Naive thymus-derived CD4-positive, alpha-beta T cell (primary cell): ENCODE results near the gene DKK3. TPM values are rescaled to one million over a fixed set of nuclear protein-coding genes. Genes with fewer than 3 reads are reported as not detected.

Source experiments
- ATAC-seq: fragments of 150-1000 bp; cut with Tn5 transposase; 2 replicates; pipeline ENCODE4 v1.10.0; 2021; ENCODE audit warnings: mild to moderate bottlenecking, moderate library complexity
- CTCF ChIA-PET: fragments of 350-600 bp; sonication (Branson Sonifier 250); formaldehyde crosslinking; loops from one replicate; lab custom pipeline; 2021; ENCODE audit warnings: antibody characterized with exemption; lab: Charles Lee
- POLR2A ChIA-PET: fragments of 350-600 bp; sonication (Branson Sonifier 250); formaldehyde crosslinking; loops from one replicate; lab custom pipeline; 2021; ENCODE audit warnings: antibody characterized with exemption, inconsistent platforms; lab: Charles Lee
- DNase-seq, 9 donors: peaks; one replicate each; pipeline versions ENCODE4 v3.0.0 to v3.0.0-alpha.2; 2020 to 2022; ENCODE audit warnings: mixed read lengths in 1 of 9
- H3K27ac ChIP-seq: one replicate; pipeline ENCODE4 v1.7.0; 2013; ENCODE audit warnings: mild to moderate bottlenecking, low read depth, low read length, moderate library complexity
- H3K27me3 ChIP-seq, 2 donors: one replicate each; pipeline ENCODE4 v1.7.0; 2013; ENCODE audit warnings: low read length in 2 of 2, mild to moderate bottlenecking in 2 of 2, moderate library complexity in 2 of 2; ENCODE audit not compliant: control insufficient read depth in 2 of 2, insufficient read depth in 2 of 2
- H3K36me3 ChIP-seq, 3 experiments: 1 replicate in 2 of 3; 2 replicates in 1 of 3; pipeline ENCODE4 v1.7.0; 2013; ENCODE audit warnings: low read length in 3 of 3, mild to moderate bottlenecking in 3 of 3, moderate library complexity in 1 of 3; ENCODE audit not compliant: insufficient read depth in 3 of 3, control insufficient read depth in 2 of 3
- H3K4me1 ChIP-seq, 2 donors: one replicate each; pipeline ENCODE4 v1.7.0; 2013; ENCODE audit warnings: low read length in 2 of 2, mild to moderate bottlenecking in 2 of 2, moderate library complexity in 1 of 2; ENCODE audit not compliant: control insufficient read depth in 2 of 2, insufficient read depth in 2 of 2
- H3K4me3 ChIP-seq: 2 replicates; pipeline ENCODE4 v1.7.0; 2013; ENCODE audit warnings: mild to moderate bottlenecking, low read length
- H3K9me3 ChIP-seq, 3 experiments: 1 replicate in 2 of 3; 2 replicates in 1 of 3; pipeline ENCODE4 v1.7.0; 2013; ENCODE audit warnings: low read length in 3 of 3; ENCODE audit not compliant: control insufficient read depth in 2 of 3
- H3K27ac Mint-ChIP-seq, 9 donors: one replicate each; pipeline ENCODE4 v1.8.0; 2020 to 2022; ENCODE audit warnings: mixed read lengths in 9 of 9, mild to moderate bottlenecking in 8 of 9, moderate library complexity in 5 of 9, inconsistent platforms in 2 of 9
- H3K27me3 Mint-ChIP-seq, 5 donors: one replicate each; pipeline ENCODE4 v1.8.0; 2021 to 2022; ENCODE audit warnings: mixed read lengths in 5 of 5, mild to moderate bottlenecking in 1 of 5
- H3K36me3 Mint-ChIP-seq, 5 donors: one replicate each; pipeline ENCODE4 v1.8.0; 2020 to 2022; ENCODE audit warnings: mixed read lengths in 5 of 5, mild to moderate bottlenecking in 3 of 5, inconsistent platforms in 1 of 5
- H3K4me1 Mint-ChIP-seq, 7 donors: one replicate each; pipeline ENCODE4 v1.8.0; 2020 to 2022; ENCODE audit warnings: mixed read lengths in 7 of 7, mild to moderate bottlenecking in 3 of 7, inconsistent platforms in 1 of 7
- H3K4me3 Mint-ChIP-seq, 10 donors: one replicate each; pipeline ENCODE4 v1.8.0; 2020 to 2022; ENCODE audit warnings: mild to moderate bottlenecking in 10 of 10, mixed read lengths in 10 of 10, moderate library complexity in 6 of 10, inconsistent platforms in 2 of 10
- H3K9me3 Mint-ChIP-seq, 11 donors: one replicate each; pipeline ENCODE4 v1.8.0; 2020 to 2022; ENCODE audit warnings: mixed read lengths in 11 of 11, mild to moderate bottlenecking in 4 of 11, inconsistent platforms in 1 of 11, moderate library complexity in 1 of 11
- intact Hi-C, 2 donors: fragments of 100-400 bp; cut with micrococcal nuclease; formaldehyde crosslinking; loops; one replicate each; pipeline ENCODE4 v1.15.1; 2023
- polyA plus RNA-seq, 2 donors: library from polyadenylated mRNA; unstranded; fragments of 300-500 nt; fragmentation: Illumina TruSeq; gene quantifications; one replicate each; pipeline ENCODE4 v1.2.3, GENCODE V29; 2021
- total RNA-seq, 6 experiments: library from RNA in 5 of 6; stranded (reverse) in 5 of 6; gene quantifications; 1 replicate in 5 of 6; 2 replicates in 1 of 6; pipeline ENCODE4 v1.2.3 and lab custom pipeline; 2021 to 2026

Gene DKK3
- total and polyA plus RNA-seq, 7 experiments from 2014 or later, result 0.32 to 1.4 (median 0.38) TPM; not detected in 4

DNA sequence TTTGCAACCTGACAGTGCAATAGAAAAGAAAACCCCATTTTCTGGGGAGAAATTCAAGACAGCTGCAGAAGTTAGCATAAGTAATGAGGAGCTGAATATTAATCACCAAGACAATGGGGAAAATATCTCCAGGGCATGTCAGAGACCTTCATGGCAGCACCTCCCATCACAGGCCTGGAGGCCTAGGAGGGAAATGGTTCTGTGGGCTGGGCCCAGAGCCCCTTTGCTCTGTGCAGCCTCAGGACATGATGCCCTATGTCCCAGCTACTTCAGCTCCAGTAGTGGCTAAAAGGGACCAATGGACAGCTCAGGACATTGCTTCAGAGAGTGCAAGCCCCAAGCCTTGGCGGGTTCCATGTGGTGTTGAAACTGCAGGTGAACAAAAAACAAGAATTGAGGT is 14.6 kb upstream of the DKK3 start:
- DNase-seq, result no peak
- H3K27me3 Mint-ChIP-seq, result peaks cover 6 to 52% (median 26%) of the 10 kb centered on the region in 5 donors
- Histone ChIP-seq H3K27ac (no peak overlapping the region), H3K27me3 (no peaks in the 10 kb centered on the region), H3K9me3 (no peaks in the 10 kb centered on the region), H3K4me1 (no peaks in the 10 kb centered on the region), H3K4me3 (no peak overlapping the region), H3K36me3 (no peaks in the 10 kb centered on the region)
- H3K4me3 Mint-ChIP-seq, result no peak overlapping the region
- H3K9me3 Mint-ChIP-seq, result peaks cover 0 to 23% (median 7%) of the 10 kb centered on the region in 11 donors
- ChIA-PET POLR2A (no interaction called here), CTCF (no interaction called here)
- ATAC-seq, result no peak
- peaks cover 0 to 13% (median 6%) of the 10 kb centered on the region in 5 donors for H3K36me3 Mint-ChIP-seq
- H3K4me1 Mint-ChIP-seq, result no peaks in the 10 kb centered on the region
- H3K27ac Mint-ChIP-seq, result no peak overlapping the region
- intact Hi-C loops, result no loop called here

- intact Hi-C loops, result no loop called here
- Histone ChIP-seq H3K27ac (no peak overlapping the region), H3K9me3 (no peaks in the 10 kb centered on the region), H3K36me3 (no peaks in the 10 kb centered on the region), H3K27me3 (no peaks in the 10 kb centered on the region), H3K4me1 (no peaks in the 10 kb centered on the region), H3K4me3 (no peak overlapping the region)
- H3K4me1 Mint-ChIP-seq, result no peaks in the 10 kb centered on the region
- H3K27me3 Mint-ChIP-seq, result peaks cover 9 to 62% (median 25%) of the 10 kb centered on the region in 5 donors
- ATAC-seq (no peak), DNase-seq (no peak)
- ChIA-PET CTCF (no interaction called here), POLR2A (no interaction called here)
- no peak overlapping the region for H3K27ac Mint-ChIP-seq
- H3K4me3 Mint-ChIP-seq, result no peak overlapping the region
- peaks cover 0 to 13% (median 6%) of the 10 kb centered on the region in 5 donors for H3K36me3 Mint-ChIP-seq
- H3K9me3 Mint-ChIP-seq, result peaks cover 0 to 23% (median 7%) of the 10 kb centered on the region in 11 donors
Measured at GRCh38 chr11:12020546-12020945, 12.1 kb upstream of the DKK3 start.

DNA sequence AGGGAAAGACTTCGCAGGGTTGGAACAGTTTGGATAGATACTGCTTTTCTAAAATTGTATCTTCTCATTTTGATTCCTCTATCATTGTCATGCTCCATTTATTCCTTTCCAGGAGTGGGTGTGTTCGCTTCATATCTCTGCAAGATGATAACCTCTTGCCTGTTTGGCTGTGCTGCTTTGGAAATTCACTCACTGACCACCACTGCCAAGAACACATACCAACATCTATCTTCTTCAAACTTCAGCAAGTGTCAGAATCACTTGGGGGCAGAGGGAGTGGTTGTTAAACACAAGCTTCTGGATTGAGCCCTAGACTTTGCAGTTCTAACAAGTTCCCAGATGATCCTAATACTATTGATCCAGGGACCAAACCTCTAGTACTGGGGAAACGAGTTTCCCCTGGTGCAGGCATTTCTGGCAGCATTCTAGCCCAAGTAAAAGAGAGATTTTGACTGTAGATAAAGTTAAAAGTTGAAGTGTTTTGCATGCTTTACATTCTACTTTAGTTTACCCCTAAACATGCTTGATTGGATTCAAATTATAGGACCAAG is 11.5 kb upstream of the DKK3 start:
- Histone ChIP-seq H3K27ac (no peak overlapping the region), H3K9me3 (no peaks in the 10 kb centered on the region), H3K4me1 (no peaks in the 10 kb centered on the region), H3K36me3 (no peaks in the 10 kb centered on the region), H3K27me3 (no peaks in the 10 kb centered on the region), H3K4me3 (no peak overlapping the region)
- H3K36me3 Mint-ChIP-seq, result peaks cover 0 to 13% (median 6%) of the 10 kb centered on the region in 5 donors
- peaks cover 0 to 23% (median 7%) of the 10 kb centered on the region in 11 donors for H3K9me3 Mint-ChIP-seq
- ATAC-seq (no peak), DNase-seq (no peak)
- intact Hi-C loops, result no loop called here
- ChIA-PET POLR2A (no interaction called here), CTCF (no interaction called here)
- peaks cover 9 to 67% (median 25%) of the 10 kb centered on the region in 5 donors for H3K27me3 Mint-ChIP-seq
- no peak overlapping the region for H3K27ac Mint-ChIP-seq
- H3K4me3 Mint-ChIP-seq, result no peak overlapping the region
- no peaks in the 10 kb centered on the region for H3K4me1 Mint-ChIP-seq

DNA sequence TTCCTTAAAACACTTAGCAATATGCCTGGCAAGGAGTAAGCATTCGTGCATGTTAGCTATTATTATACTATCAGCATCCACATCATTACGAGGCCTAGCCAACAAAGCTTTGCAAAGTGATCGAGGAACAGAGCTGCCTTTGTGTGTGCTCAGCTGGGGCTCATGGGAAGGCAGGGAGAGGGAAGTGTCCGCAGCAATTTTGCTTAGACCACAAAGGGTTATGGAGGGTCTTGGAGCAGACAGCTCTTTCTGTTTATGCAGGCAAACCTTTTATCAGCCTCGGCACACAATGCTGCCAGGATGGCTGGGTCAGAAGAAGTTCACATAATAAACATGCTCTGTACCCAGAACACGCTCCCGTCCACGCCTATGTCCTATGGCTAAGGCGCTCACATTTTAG is 10.9 kb upstream of the DKK3 start:
- H3K27ac Mint-ChIP-seq, result no peak overlapping the region
- peaks cover 12 to 66% (median 22%) of the 10 kb centered on the region in 5 donors for H3K27me3 Mint-ChIP-seq
- CTCF ChIA-PET, result no interaction called here
- ATAC-seq, result no peak
- H3K4me1 Mint-ChIP-seq, result no peaks in the 10 kb centered on the region
- peaks cover 0 to 8% (median 4%) of the 10 kb centered on the region in 5 donors for H3K36me3 Mint-ChIP-seq
- no peak for DNase-seq
- no peak overlapping the region for H3K4me3 Mint-ChIP-seq
- no peaks in the 10 kb centered on the region for H3K9me3 ChIP-seq
- no peaks in the 10 kb centered on the region for H3K36me3 ChIP-seq
- intact Hi-C loops, result no loop called here
- H3K9me3 Mint-ChIP-seq, result peaks cover 0 to 18% (median 4%) of the 10 kb centered on the region in 11 donors
- no peaks in the 10 kb centered on the region for H3K4me1 ChIP-seq
- no peak overlapping the region for H3K4me3 ChIP-seq
- POLR2A ChIA-PET, result no interaction called here
- no peak overlapping the region for H3K27ac ChIP-seq
- no peaks in the 10 kb centered on the region for H3K27me3 ChIP-seq

GRCh38 chr11:12017865-12018453 is 9.5 kb upstream of the DKK3 start:
- POLR2A ChIA-PET, result interaction anchor here (0.6 kb wide), 1 partner anchor 254 kb away, joined by 3 read pairs; no protein-coding TSS in a partner anchor
- DNase-seq, result no peak
- Histone ChIP-seq H3K27me3 (no peaks in the 10 kb centered on the region), H3K9me3 (no peaks in the 10 kb centered on the region), H3K27ac (no peak overlapping the region), H3K36me3 (no peaks in the 10 kb centered on the region), H3K4me1 (no peaks in the 10 kb centered on the region), H3K4me3 (no peak overlapping the region)
- no peak overlapping the region for H3K4me3 Mint-ChIP-seq
- H3K36me3 Mint-ChIP-seq, result peaks cover 0 to 6% (median 4%) of the 10 kb centered on the region in 5 donors
- peaks cover 20 to 72% (median 30%) of the 10 kb centered on the region in 5 donors for H3K27me3 Mint-ChIP-seq
- peaks cover 0 to 6% (median 0%) of the 10 kb centered on the region in 11 donors for H3K9me3 Mint-ChIP-seq
- no peaks in the 10 kb centered on the region for H3K4me1 Mint-ChIP-seq
- intact Hi-C loops, result no loop called here
- ATAC-seq, result no peak
- no peak overlapping the region for H3K27ac Mint-ChIP-seq
- CTCF ChIA-PET, result no interaction called here

- H3K4me1 Mint-ChIP-seq, result no peaks in the 10 kb centered on the region
Measured at GRCh38 chr11:12017243-12017678, 8.8 kb upstream of the DKK3 start.

DNA sequence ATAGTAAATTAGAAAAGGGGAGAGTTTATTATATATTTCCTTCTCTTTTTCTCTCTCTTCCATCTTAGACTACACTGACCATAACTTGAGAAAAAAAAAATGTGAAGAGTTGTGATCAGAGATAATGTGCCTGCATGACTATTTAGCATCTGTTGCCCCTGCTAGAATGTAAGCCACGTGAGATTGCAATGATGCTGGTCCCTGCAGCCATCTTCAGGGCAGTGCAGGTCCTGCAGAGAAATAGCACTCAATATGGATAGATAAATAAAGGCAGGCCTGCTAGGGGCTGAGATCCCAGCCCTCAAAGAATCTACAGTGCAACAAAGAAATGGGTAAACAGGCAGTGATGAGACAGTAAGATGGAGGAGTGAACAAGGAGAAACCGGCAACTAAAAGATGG is 7.8 kb upstream of the DKK3 start:
- H3K36me3 Mint-ChIP-seq, result no peaks in the 10 kb centered on the region
- Histone ChIP-seq H3K27me3 (no peaks in the 10 kb centered on the region), H3K27ac (no peak overlapping the region), H3K4me1 (no peaks in the 10 kb centered on the region), H3K4me3 (no peak overlapping the region), H3K36me3 (no peaks in the 10 kb centered on the region), H3K9me3 (no peaks in the 10 kb centered on the region)
- no peaks in the 10 kb centered on the region for H3K4me1 Mint-ChIP-seq
- ChIA-PET CTCF (no interaction called here), POLR2A (no interaction called here)
- ATAC-seq (no peak), DNase-seq (no peak)
- no peak overlapping the region for H3K27ac Mint-ChIP-seq
- no peak overlapping the region for H3K4me3 Mint-ChIP-seq
- H3K27me3 Mint-ChIP-seq, result peaks cover 21 to 72% (median 26%) of the 10 kb centered on the region in 5 donors
- H3K9me3 Mint-ChIP-seq, result no peaks in the 10 kb centered on the region
- intact Hi-C loops, result no loop called here

More at GRCh38 chr11:12017243-12017678, 8.8 kb upstream of the DKK3 start:
- Histone ChIP-seq H3K9me3 (no peaks in the 10 kb centered on the region), H3K4me3 (no peak overlapping the region), H3K27me3 (no peaks in the 10 kb centered on the region), H3K27ac (no peak overlapping the region), H3K4me1 (no peaks in the 10 kb centered on the region), H3K36me3 (no peaks in the 10 kb centered on the region)
- ATAC-seq (no peak), DNase-seq (no peak)
- H3K27ac Mint-ChIP-seq, result no peak overlapping the region
- intact Hi-C loops, result no loop called here
- ChIA-PET CTCF (no interaction called here), POLR2A (no interaction called here)
- H3K36me3 Mint-ChIP-seq, result peaks cover 0 to 1% (median 0%) of the 10 kb centered on the region in 5 donors
- H3K4me3 Mint-ChIP-seq, result no peak overlapping the region
- H3K27me3 Mint-ChIP-seq, result peaks cover 19 to 73% (median 24%) of the 10 kb centered on the region in 5 donors
- peaks cover 0 to under 1% (median 0%) of the 10 kb centered on the region in 11 donors for H3K9me3 Mint-ChIP-seq
